Heart right ventricle (tissue), 16 donors: ENCODE measurements around the gene UHRF1. TPM values are rescaled to one million over a fixed set of nuclear protein-coding genes. Genes with fewer than 3 reads are reported as not detected.

Experiments
- ATAC-seq, 8 donors: fragments of 200-7000 bp; cut with Tn5 transposase; one replicate each; pipeline ENCODE4 v1.9.1; 2020; ENCODE audit warnings: mild to moderate bottlenecking in 8 of 8, moderate library complexity in 8 of 8, moderate number of reproducible peaks in 1 of 8
- DNase-seq, 2 donors: peaks; one replicate each; pipeline ENCODE4 v3.0.0-alpha.2; 2020
- H3K27ac ChIP-seq, 10 donors: fragments of 200-600 bp; sonication (generic) in 2 of 10; one replicate each; pipeline versions ENCODE4 v1.5.0 to v1.8.0; 2020 to 2022; ENCODE audit warnings: mild to moderate bottlenecking in 3 of 10
- H3K27me3 ChIP-seq, 7 donors: fragments of 200-600 bp; one replicate each; pipeline ENCODE4 v1.8.0; 2021 to 2022; ENCODE audit warnings: mild to moderate bottlenecking in 2 of 7
- H3K36me3 ChIP-seq, 9 donors: fragments of 200-600 bp; sonication (generic) in 1 of 9; one replicate each; pipeline versions ENCODE4 v1.5.0 to v1.8.0; 2020 to 2022; ENCODE audit warnings: mild to moderate bottlenecking in 2 of 9
- H3K4me1 ChIP-seq, 9 donors: fragments of 200-600 bp; sonication (generic) in 1 of 9; one replicate each; pipeline versions ENCODE4 v1.5.0 to v1.8.0; 2020 to 2022; ENCODE audit warnings: mild to moderate bottlenecking in 4 of 9
- H3K4me3 ChIP-seq, 10 donors: fragments of 200-600 bp; sonication (generic) in 2 of 10; one replicate each; pipeline versions ENCODE4 v1.5.0 to v1.8.0; 2020 to 2022; ENCODE audit warnings: mild to moderate bottlenecking in 7 of 10, moderate library complexity in 2 of 10
- H3K9me3 ChIP-seq, 11 donors: fragments of 200-600 bp in 10 of 11; sonication (generic) in 2 of 11; one replicate each; pipeline versions ENCODE4 v1.5.0 to v1.8.0; 2013 to 2022; ENCODE audit warnings: mild to moderate bottlenecking in 2 of 11, control low read depth in 1 of 11, moderate library complexity in 1 of 11
- CTCF ChIP-seq, 9 donors: fragments of 200-600 bp; sonication (generic) in 2 of 9; IDR thresholded peaks; one replicate each; pipeline versions ENCODE4 v1.5.0 to v1.8.0; 2021 to 2022; ENCODE audit warnings: antibody characterized with exemption in 9 of 9, mild to moderate bottlenecking in 5 of 9, moderate library complexity in 1 of 9
- WGBS, 2 donors: extraction: QIAGEN DNeasy Blood & Tissue Kit; methylation state at CpG; one replicate each; pipeline ENCODE4 v1.1.7; 2013; ENCODE audit warnings: inconsistent platforms in 1 of 2; 5-methylcytosine and 5-hydroxymethylcytosine counted together
- intact Hi-C, 10 donors: fragments of 100-400 bp; cut with DNase I; formaldehyde crosslinking; loops; one replicate each; pipeline versions ENCODE4 v1.11.1 to v1.14.2; 2022
- polyA plus RNA-seq, 2 donors: library from polyadenylated mRNA; stranded (reverse); fragments of 200-250 nt; gene quantifications; one replicate each; pipeline ENCODE4 v1.2.3, GENCODE V29; 2013
- total RNA-seq, 10 donors: library from RNA; stranded (reverse); fragmentation: NEBNext Ultra II Directional in 3 of 10; extraction: Animal tissue kit (Norgen Biotek cat#: 25700) in 3 of 10; gene quantifications; one replicate each; pipeline versions ENCODE4 v1.2.1 to v1.2.4, GENCODE V29; 2021 to 2023
- donor health status: Arrhythmogenic right ventricular cardiomyopathy.
- donor health status: ischemic (EF 13 %, LVEDD 7.1; RV severe dilation, severe dysfunction).
- donor health status: healthy with polysubstance abuse.
- donor health status: DM: no; HTN: yes; CAD: no.
- donor health status: DM: no; HTN: no; CAD: no.
- donor health status: ischemic (EF 25% LVEDD 6.9; RV normal size, moderate dysfunction).
- donor health status: ischemic (EF 25% LVEDD 5.7; RV mildly dilated, moderate dysfunction).
- donor health status: healthy.
- donor health status: DM: yes; HTN: yes; CAD: no.
- donor health status: Ischemic cardiomyopathy.
- donor health status: ischemic (EF 35%, LVEDD 5.7; RV mildly dilated, moderate dysfunction).
- donor health status: nonischemic (EF 11% LVEDD 7.7; RV severe dilation, severe dysfunction).
- donor health status: DM: yes; HTN: yes; CAD: no.
- donor health status: PGD.
- donor health status: ischemic (EF 29% LVEDD 5.4; RV normal size, mild dysfunction).
- donor health status: nonischemic (EF 23%, LVEDD 6.1; RV moderate dilation, normal function).

Gene UHRF1
- total and polyA plus RNA-seq, 12 donors = 0.35 to 6.2 (median 0.75) TPM

DNA sequence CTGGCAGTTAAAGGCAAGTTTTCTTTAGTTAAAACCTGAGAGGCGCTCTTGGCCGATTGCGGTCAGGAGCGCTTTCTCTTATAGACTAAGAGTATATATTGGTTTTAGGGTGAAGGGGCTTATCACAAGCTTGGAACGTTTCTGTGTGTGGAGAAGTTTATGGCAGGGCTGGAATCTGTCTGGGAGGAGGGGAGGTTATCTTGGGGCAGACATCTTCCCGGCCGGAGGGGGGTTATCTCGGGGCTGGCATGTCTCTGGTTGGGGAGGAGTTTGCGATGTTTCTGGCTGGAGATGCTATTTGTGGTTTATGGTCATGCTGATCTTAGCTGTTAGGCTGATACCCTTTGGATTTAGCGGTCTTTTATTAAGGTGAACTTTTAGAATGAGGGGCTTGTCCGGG lies 78.0 kb downstream of the UHRF1 start:
- Histone ChIP-seq H3K9me3 (peaks cover 0 to 7% (median 0%) of the 10 kb centered on the region in 11 donors), H3K36me3 (peaks cover 0 to 15% (median 0%) of the 10 kb centered on the region in 9 donors), H3K4me3 (no peak overlapping the region), H3K27ac (peak overlapping the region in 4 of 10 donors; percentile 5 to 53 (median 26)), H3K27me3 (no peaks in the 10 kb centered on the region), H3K4me1 (peaks cover 34 to 77% (median 60%) of the 10 kb centered on the region in 9 donors)
- 34 to 50% methylated on average over 11 of the region's 11 CpGs for WGBS, 2 donors
- no peak for DNase-seq
- ATAC-seq = peak in 1 of 8 donors; percentile 34
- intact Hi-C loops = no loop called here
- TF ChIP-seq CTCF (IDR thresholded peaks at IDR 0.05) = no peak

DNA sequence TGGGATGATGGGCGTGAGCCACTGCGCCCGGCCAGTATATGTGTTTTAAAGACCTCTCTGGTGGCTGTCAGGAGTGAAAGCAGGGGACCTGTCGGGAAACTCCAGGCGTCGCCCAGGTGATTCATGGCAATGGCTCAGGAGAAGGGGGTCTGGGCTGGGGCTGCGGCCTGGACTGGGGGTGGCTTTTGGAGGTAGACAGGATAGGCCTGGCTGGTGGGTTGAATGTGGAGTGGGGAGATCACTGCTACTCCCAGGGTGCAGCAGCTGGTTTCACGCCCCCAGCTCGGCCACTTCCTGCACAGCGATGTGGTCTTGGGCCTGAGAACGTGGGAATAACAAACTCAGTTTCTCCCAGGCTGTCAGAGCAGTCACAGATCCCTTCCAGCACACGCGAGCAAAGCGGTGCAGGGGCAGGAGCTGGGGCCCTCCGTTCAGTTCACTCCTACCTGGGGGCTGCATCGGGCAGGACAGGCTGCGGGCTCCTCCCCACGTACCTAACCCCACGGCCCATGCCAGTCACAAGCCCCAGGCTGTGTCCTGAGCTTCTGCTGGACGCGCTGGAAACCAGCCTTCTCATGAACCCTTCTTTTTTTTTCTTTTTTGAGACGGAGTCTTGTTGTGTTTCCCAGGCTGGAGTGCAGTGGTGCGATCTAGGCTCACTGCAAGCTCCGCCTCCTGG lies 78.5 kb downstream of the UHRF1 start:
- Histone ChIP-seq H3K27me3 (no peaks in the 10 kb centered on the region), H3K9me3 (peaks cover 0 to 12% (median 0%) of the 10 kb centered on the region in 11 donors), H3K27ac (peak overlapping the region in 6 of 10 donors; percentile 5 to 53 (median 26)), H3K4me3 (no peak overlapping the region), H3K36me3 (peaks cover 0 to 11% (median 0%) of the 10 kb centered on the region in 9 donors), H3K4me1 (peaks cover 34 to 79% (median 60%) of the 10 kb centered on the region in 9 donors)
- WGBS, 2 donors = 65 to 66% methylated on average over 24 of the region's 24 CpGs
- intact Hi-C loops = no loop called here
- no peak for TF ChIP-seq CTCF (IDR thresholded peaks at IDR 0.05)
- ATAC-seq = peak in 2 of 8 donors; percentile 10 to 23
- no peak for DNase-seq

GRCh38 chr19:4988770-4989251 lies 79.5 kb downstream of the UHRF1 start:
- Histone ChIP-seq H3K4me1 (peaks cover 34 to 71% (median 53%) of the 10 kb centered on the region in 9 donors), H3K36me3 (peaks cover 0 to 8% (median 0%) of the 10 kb centered on the region in 9 donors), H3K27me3 (no peaks in the 10 kb centered on the region), H3K27ac (peak overlapping the region in 7 of 10 donors; percentile 15 to 67 (median 48)), H3K9me3 (peaks cover 0 to 18% (median 0%) of the 10 kb centered on the region in 11 donors), H3K4me3 (peak overlapping the region in 2 of 10 donors; percentile 1 to 23)
- DNase-seq (peak in 1 of 2 donors; percentile 59), ATAC-seq (peak; percentile 62 to 87 (median 71))
- WGBS, 2 donors = 27 to 37% methylated on average over 13 of the region's 13 CpGs
- intact Hi-C loops = no loop called here
- TF ChIP-seq CTCF (IDR thresholded peaks at IDR 0.05) = no peak

DNA sequence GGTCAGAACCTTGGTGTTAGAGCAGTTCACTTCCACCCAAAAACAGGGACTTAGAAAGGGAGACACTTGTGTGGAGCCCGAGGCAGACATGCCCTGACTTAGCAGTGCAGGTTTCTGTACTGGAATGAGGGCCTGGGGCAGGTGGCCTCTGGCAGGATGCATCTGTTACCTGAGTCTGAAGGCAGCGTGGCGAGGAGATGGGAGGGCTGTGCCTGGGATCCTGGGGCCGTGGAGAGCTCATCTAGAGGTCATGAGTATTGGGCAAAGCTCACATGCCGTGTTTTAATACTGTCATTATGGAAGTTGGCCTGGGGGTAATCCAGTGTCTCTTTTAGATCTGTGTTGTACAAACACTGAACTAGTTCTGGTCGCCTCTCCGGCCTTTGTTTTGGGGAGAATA lies 81.0 kb downstream of the UHRF1 start:
- peaks cover 0 to 18% (median 0%) of the 10 kb centered on the region in 11 donors for H3K9me3 ChIP-seq
- WGBS, 2 donors = 84 to 86% methylated on average over 7 of the region's 7 CpGs
- DNase-seq (no peak), ATAC-seq (no peak)
- no peak overlapping the region for H3K4me3 ChIP-seq
- no peaks in the 10 kb centered on the region for H3K27me3 ChIP-seq
- TF ChIP-seq CTCF (IDR thresholded peaks at IDR 0.05) = no peak
- H3K27ac ChIP-seq = no peak overlapping the region
- H3K4me1 ChIP-seq = peaks cover 28 to 56% (median 38%) of the 10 kb centered on the region in 9 donors
- peaks cover 0 to 8% (median 0%) of the 10 kb centered on the region in 9 donors for H3K36me3 ChIP-seq
- intact Hi-C loops = no loop called here
